Fibroblast of pulmonary artery (primary cell): ENCODE data around the gene ARHGAP10.

ENCODE experiments used
- DNase-seq: peaks from one replicate; pipeline ENCODE4 v3.0.0-alpha.2; 2010; ENCODE audit warnings: low read depth
- H3K4me3 ChIP-seq: replicated peaks from 2 replicates; pipeline ENCODE4 v1.5.1; 2011; ENCODE audit warnings: low read depth, mild to moderate bottlenecking, control low read depth, low read length, moderate library complexity
- TF ChIP-seq, protein P1 (sequence below): IDR thresholded peaks from 2 replicates; pipeline ENCODE4 v1.5.1; 2011; ENCODE audit warnings: mild to moderate bottlenecking, control low read depth, low read length, inconsistent platforms; ENCODE audit errors: missing control alignments

The ARHGAP10 gene

DNA sequence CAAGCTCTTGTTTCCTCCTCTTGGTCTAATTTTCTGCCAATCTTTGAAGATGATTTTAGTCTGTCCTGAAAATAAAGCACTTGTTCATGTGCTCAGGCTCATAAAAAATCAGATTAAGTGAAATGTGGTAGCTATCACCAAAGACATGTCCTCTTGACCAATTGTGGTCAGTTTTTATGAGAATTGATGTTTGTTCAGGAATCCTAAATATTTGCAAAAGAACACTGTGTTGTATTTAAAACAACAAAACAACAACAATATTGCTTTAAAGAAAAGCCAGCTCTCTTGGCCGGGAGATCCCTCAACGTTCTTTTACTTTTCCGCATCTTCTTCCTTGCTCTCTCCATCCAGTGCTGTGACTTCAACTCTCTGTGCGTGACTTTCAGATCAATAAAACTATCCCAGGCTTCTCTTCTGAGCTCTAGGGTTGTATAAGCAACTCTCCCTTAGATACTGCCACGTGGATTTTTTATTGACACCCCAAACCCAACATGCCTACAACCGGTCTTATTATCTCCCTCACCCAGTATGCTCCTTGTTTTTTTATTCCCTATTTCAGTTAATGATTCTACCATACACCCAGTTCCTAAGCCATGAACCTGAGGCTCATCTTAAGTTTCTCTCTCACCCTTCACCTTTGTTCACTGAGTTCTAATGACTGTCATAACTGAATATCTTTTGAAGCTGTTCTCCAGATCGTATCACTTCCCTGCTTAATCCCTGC is 309.9 kb downstream of the ARHGAP10 start:
- H3K4me3 ChIP-seq: no peak overlapping the region
- no peak for DNase-seq
- TF ChIP-seq, protein P1, sequence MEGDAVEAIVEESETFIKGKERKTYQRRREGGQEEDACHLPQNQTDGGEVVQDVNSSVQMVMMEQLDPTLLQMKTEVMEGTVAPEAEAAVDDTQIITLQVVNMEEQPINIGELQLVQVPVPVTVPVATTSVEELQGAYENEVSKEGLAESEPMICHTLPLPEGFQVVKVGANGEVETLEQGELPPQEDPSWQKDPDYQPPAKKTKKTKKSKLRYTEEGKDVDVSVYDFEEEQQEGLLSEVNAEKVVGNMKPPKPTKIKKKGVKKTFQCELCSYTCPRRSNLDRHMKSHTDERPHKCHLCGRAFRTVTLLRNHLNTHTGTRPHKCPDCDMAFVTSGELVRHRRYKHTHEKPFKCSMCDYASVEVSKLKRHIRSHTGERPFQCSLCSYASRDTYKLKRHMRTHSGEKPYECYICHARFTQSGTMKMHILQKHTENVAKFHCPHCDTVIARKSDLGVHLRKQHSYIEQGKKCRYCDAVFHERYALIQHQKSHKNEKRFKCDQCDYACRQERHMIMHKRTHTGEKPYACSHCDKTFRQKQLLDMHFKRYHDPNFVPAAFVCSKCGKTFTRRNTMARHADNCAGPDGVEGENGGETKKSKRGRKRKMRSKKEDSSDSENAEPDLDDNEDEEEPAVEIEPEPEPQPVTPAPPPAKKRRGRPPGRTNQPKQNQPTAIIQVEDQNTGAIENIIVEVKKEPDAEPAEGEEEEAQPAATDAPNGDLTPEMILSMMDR: no peak

DNA sequence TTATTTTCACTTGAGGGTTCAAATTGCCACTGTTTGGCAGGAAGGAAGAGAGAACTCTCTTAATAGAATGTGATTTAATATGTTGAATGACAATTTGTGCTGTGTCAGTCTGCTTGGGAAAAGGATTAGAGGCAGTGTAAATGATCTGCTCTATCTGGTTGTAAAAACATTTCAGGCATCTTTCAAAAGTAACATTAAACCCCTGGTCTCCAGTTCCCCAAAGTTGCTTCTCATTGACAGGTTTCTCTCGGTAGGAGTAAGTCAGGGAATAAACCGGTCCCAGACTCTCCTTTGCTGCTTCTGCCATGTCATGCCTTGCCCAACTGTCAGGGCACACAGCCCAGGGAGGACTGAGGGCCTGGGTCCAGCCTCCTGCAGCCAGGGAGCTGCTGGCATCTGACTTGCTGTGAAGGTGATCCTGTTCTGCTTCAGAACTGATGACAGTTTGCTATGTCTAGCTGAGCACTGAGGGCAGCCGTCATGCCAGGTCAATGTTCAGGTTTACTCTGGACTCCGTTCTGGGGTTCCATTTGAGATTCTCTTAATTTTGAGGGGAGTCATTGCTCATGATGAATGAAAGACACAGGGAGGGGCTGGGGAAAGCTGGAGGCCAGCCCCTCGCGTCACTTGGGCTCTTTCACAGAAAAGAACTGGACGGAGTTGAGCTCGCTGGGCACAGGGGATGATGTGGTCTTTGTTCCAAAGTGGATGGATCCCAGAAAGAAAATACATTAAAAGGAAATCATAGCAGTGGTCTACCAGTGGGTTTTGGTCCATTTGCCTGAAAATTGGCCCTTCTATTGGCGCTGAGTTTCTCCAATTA is 312.4 kb downstream of the ARHGAP10 start:
- H3K4me3 ChIP-seq: no peak overlapping the region
- DNase-seq: no peak
- TF ChIP-seq, protein P1: no peak

DNA sequence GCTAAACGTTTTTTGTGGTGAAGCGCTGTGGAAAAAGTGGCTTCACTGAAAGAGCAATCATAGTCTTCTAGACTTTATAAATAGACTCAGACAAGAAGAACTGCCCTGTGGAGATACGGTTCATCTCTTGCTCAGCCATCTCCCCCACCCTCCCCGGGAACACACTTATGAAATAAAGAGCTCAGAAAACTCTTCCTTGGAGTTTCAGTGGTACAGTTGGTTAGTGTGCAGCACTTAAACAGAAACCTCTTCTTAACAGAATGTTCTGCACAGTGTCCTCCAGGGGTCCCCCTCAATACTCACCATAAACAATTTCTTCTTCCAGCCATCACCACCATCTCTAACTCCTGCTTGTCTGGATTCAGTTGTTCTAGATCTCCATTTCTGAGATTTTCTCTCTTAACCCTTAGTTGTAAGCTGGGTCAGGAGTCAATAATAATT is 313.0 kb downstream of the ARHGAP10 start:
- H3K4me3 ChIP-seq: no peak overlapping the region
- no peak for DNase-seq
- TF ChIP-seq, protein P1: peak; percentile 8

DNA sequence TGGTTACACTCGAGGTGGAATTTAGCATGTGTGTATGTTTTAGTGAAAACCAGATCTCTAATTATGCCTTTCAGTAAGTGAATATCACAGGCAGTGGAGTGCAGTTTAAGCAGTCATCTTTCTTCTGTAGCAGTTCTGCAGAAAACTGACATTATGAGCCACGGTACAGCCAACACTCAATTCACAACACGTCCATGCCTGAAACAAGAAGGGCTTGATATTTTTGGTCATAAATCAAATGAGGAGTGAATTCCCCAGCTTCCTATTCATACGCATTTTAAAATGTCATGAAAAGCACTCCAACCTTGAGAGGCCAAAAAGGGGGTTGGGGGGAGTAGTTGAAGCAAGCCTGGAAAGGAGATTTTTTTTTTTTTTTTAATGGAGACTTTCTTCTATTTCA is 316.7 kb downstream of the ARHGAP10 start:
- no peak overlapping the region for H3K4me3 ChIP-seq
- TF ChIP-seq, protein P1: no peak
- DNase-seq: no peak

DNA sequence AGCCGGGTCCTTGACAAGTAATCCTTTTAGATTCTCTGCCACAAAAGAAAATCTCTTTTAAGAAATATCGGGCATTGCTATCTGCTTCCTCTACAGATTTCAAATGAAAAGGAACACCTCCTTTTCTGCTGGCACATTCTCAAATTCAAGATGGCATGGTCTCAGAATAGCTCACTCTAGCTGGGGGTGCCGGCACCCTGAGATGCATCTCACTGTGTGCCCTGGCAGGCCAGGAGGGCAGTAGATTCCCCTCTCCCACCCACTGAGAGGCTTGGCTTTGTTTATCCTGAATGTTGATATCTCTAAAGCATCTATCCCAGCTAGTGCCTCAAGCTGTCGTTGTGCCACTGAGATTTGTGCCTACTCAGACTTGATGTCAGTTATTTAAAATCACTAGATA is 319.5 kb downstream of the ARHGAP10 start:
- no peak overlapping the region for H3K4me3 ChIP-seq
- DNase-seq: no peak
- TF ChIP-seq, protein P1: no peak

DNA sequence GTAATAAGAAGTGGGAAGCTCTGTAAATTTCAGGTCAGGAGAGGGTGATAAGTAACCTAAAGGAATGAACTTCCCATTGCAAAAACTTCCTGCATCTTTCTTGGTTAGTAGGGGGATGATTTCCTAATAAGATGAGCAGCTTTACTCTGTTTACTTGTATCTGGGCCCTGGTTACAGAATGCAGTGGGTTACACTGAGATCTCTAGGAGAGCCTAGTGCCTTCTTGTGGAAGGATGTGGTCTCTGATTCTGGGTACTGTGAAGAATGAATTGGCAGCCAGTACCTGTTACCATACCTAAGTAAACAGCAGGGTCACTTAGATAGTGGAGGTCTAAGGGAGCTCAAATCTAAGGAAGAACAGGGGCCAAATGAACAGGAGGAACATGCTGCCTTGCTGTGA is 320.6 kb downstream of the ARHGAP10 start:
- no peak overlapping the region for H3K4me3 ChIP-seq
- TF ChIP-seq, protein P1: no peak
- peak; percentile 35 for DNase-seq
